ENCODE results near the gene GPX3. TPM values are rescaled to one million over a fixed set of nuclear protein-coding genes. Genes with fewer than 3 reads are reported as not detected.

GPX3 gene
- total RNA-seq, 6 donors from 2014 or later, result 876 to 1,536 (median 1,027) TPM

- Histone ChIP-seq H3K27ac (peak overlapping the region; percentile 76 to 84 (median 80)), H3K4me3 (no peak overlapping the region), H3K9me3 (no peaks in the 10 kb centered on the region), H3K4me1 (peaks cover 54 to 70% (median 68%) of the 10 kb centered on the region in 4 donors), H3K36me3 (peaks cover 14 to 77% (median 44%) of the 10 kb centered on the region in 4 donors), H3K27me3 (no peaks in the 10 kb centered on the region)
- 81 to 82% methylated on average over 6 of the region's 6 CpGs for WGBS, 2 donors
- DNase-seq (no peak), ATAC-seq (ENCODE audit: low FRiP score in 2 of 2) (no peak)
- TF ChIP-seq POLR2A (IDR thresholded peaks at IDR 0.05), result no peak
- peak; percentile 79 for TF ChIP-seq POLR2AphosphoS5 (IDR thresholded peaks at IDR 0.05)
- peak in 2 of 4 donors; percentile 50 to 53 for TF ChIP-seq EP300 (IDR thresholded peaks at IDR 0.05)
- no peak for TF ChIP-seq CTCF (IDR thresholded peaks at IDR 0.05)
Measured at GRCh38 chr5:151060742-151061141, 40.4 kb downstream of the GPX3 start.

GRCh38 chr5:151062405-151063141, 42.2 kb downstream of the GPX3 start:
- H3K9me3 ChIP-seq, result no peaks in the 10 kb centered on the region
- no peak overlapping the region for H3K4me3 ChIP-seq
- peaks cover 54 to 75% (median 68%) of the 10 kb centered on the region in 4 donors for H3K4me1 ChIP-seq
- H3K36me3 ChIP-seq, result peaks cover 13 to 63% (median 33%) of the 10 kb centered on the region in 4 donors
- WGBS, 2 donors, result 96 to 98% methylated on average over 5 of the region's 5 CpGs
- ATAC-seq (ENCODE audit: low FRiP score in 2 of 2) (no peak), DNase-seq (no peak)
- no peaks in the 10 kb centered on the region for H3K27me3 ChIP-seq
- no peak for TF ChIP-seq POLR2A (IDR thresholded peaks at IDR 0.05)
- peak overlapping the region; percentile 67 to 83 (median 74) for H3K27ac ChIP-seq

- 55 to 59% methylated on average over 14 to 17 of the region's 17 CpGs for WGBS, 2 donors
- peak in 1 of 2 donors; percentile 66 for ATAC-seq (ENCODE audit: low FRiP score in 2 of 2)
- H3K27me3 ChIP-seq, result no peaks in the 10 kb centered on the region
- peaks cover 8 to 55% (median 26%) of the 10 kb centered on the region in 4 donors for H3K36me3 ChIP-seq
- peaks cover 59 to 83% (median 75%) of the 10 kb centered on the region in 4 donors for H3K4me1 ChIP-seq
- TF ChIP-seq POLR2A (IDR thresholded peaks at IDR 0.05) (no peak), POLR2AphosphoS5 (IDR thresholded peaks at IDR 0.05) (peak in 1 of 2 donors; percentile 17), EP300 (IDR thresholded peaks at IDR 0.05) (no peak)
- H3K27ac ChIP-seq, result peak overlapping the region; percentile 67 to 76 (median 72)
- no peaks in the 10 kb centered on the region for H3K9me3 ChIP-seq
- DNase-seq, result peak in 1 of 2 donors; percentile 50
- H3K4me3 ChIP-seq, result no peak overlapping the region
Measured at GRCh38 chr5:151063142-151063989, 43.0 kb downstream of the GPX3 start.

GRCh38 chr5:151064916-151065499, 44.6 kb downstream of the GPX3 start:
- peaks cover 61 to 86% (median 79%) of the 10 kb centered on the region in 4 donors for H3K4me1 ChIP-seq
- ATAC-seq (ENCODE audit: low FRiP score in 2 of 2) (no peak), DNase-seq (no peak)
- H3K27ac ChIP-seq, result peak overlapping the region in 2 of 4 donors; percentile 71 to 76
- H3K36me3 ChIP-seq, result peaks cover 3 to 39% (median 19%) of the 10 kb centered on the region in 4 donors
- H3K9me3 ChIP-seq, result no peaks in the 10 kb centered on the region
- 93 to 96% methylated on average over 10 to 12 of the region's 12 CpGs for WGBS, 2 donors
- no peak overlapping the region for H3K4me3 ChIP-seq
- TF ChIP-seq POLR2AphosphoS5 (IDR thresholded peaks at IDR 0.05), result no peak
- no peak for TF ChIP-seq POLR2A (IDR thresholded peaks at IDR 0.05)
- TF ChIP-seq EP300 (IDR thresholded peaks at IDR 0.05), result no peak
- no peak for TF ChIP-seq CTCF (IDR thresholded peaks at IDR 0.05)
- H3K27me3 ChIP-seq, result no peaks in the 10 kb centered on the region

- Histone ChIP-seq H3K36me3 (peaks cover 3 to 35% (median 19%) of the 10 kb centered on the region in 4 donors), H3K9me3 (no peaks in the 10 kb centered on the region), H3K27me3 (no peaks in the 10 kb centered on the region), H3K4me3 (no peak overlapping the region), H3K4me1 (peaks cover 61 to 86% (median 79%) of the 10 kb centered on the region in 4 donors), H3K27ac (no peak overlapping the region)
- DNase-seq, result no peak
- 88 to 94% methylated on average over 1 of the region's 1 CpG for WGBS, 2 donors
- no peak for ATAC-seq (ENCODE audit: low FRiP score in 2 of 2)
- TF ChIP-seq CTCF (IDR thresholded peaks at IDR 0.05) (no peak), POLR2A (IDR thresholded peaks at IDR 0.05) (no peak), EP300 (IDR thresholded peaks at IDR 0.05) (no peak), POLR2AphosphoS5 (IDR thresholded peaks at IDR 0.05) (no peak)
Measured at GRCh38 chr5:151065609-151066008, 45.2 kb downstream of the GPX3 start.

Measured in upper lobe of left lung (tissue), 6 donors.